Activated CD8-positive, alpha-beta memory T cell treated with anti-CD3 and anti-CD28 coated beads, Interleukin-2, amount 50 U/mL, for 48 hours (primary cell): ENCODE results near the gene EPHB2.
"Not testable (repeated sequence)": the region's sequence is repeated elsewhere in the genome, so short reads cannot be mapped to it uniquely, and the experiment has no call there.

ENCODE experiments used
- DNase-seq: peaks from one replicate; pipeline ENCODE4 v3.0.0-alpha.2; 2020

The EPHB2 gene

GRCh38 chr1:22691031-22691753, 19.4 kb upstream of the EPHB2 start:
- DNase-seq = no peak

- DNase-seq = no peak
These were observed 16.5 kb upstream of the EPHB2 start for GRCh38 chr1:22694172-22694571.

- no peak for DNase-seq
These were observed 14.0 kb upstream of the EPHB2 start for GRCh38 chr1:22696610-22697009.

GRCh38 chr1:22697980-22698379, 12.7 kb upstream of the EPHB2 start:
- DNase-seq = no peak

- no peak for DNase-seq
These were observed 10.7 kb upstream of the EPHB2 start for GRCh38 chr1:22699681-22700520.

- no peak for DNase-seq
These were observed 8.1 kb upstream of the EPHB2 start for GRCh38 chr1:22702296-22703085.

- DNase-seq = peak; percentile 82
These were observed 6.1 kb upstream of the EPHB2 start for GRCh38 chr1:22704440-22705067.

- no peak for DNase-seq
These were observed 5.1 kb upstream of the EPHB2 start for GRCh38 chr1:22705586-22705985.

- DNase-seq = not testable (repeated sequence)
These were observed 4.5 kb upstream of the EPHB2 start for GRCh38 chr1:22706100-22706499.

- no peak for DNase-seq
These were observed 1.9 kb upstream of the EPHB2 start for GRCh38 chr1:22708777-22709176.

- DNase-seq = no peak
These were observed 1.4 kb upstream of the EPHB2 start for GRCh38 chr1:22709227-22709626.

- peak; percentile 66 for DNase-seq
These were observed 543 bp upstream of the EPHB2 start for GRCh38 chr1:22709891-22710700.

GRCh38 chr1:22711071-22711470, 432 bp downstream of the EPHB2 start:
- no peak for DNase-seq

- DNase-seq = no peak
These were observed 1.2 kb downstream of the EPHB2 start for GRCh38 chr1:22711591-22712501.

- peak; percentile 57 for DNase-seq
These were observed 2.0 kb downstream of the EPHB2 start for GRCh38 chr1:22712502-22713271.

- DNase-seq = no peak
These were observed 3.8 kb downstream of the EPHB2 start for GRCh38 chr1:22714455-22714854.

GRCh38 chr1:22717037-22717760, 6.6 kb downstream of the EPHB2 start:
- no peak for DNase-seq

- no peak for DNase-seq
These were observed 10.7 kb downstream of the EPHB2 start for GRCh38 chr1:22721122-22721873.
